Measurements from ENCODE around the gene TXNDC11. TPM values are rescaled to one million over a fixed set of nuclear protein-coding genes. Genes with fewer than 3 reads are reported as not detected.

Gene TXNDC11
- total and polyA plus RNA-seq, 9 of the 15 experiments (the other 6 are each of a cell fraction or from before 2014, with no cell fraction given) = 0.66 to 32.6 (median 26.2) TPM

GRCh38 chr16:11685844-11686618, 56.6 kb downstream of the TXNDC11 start:
- Histone ChIP-seq H3K9me1 (ENCODE audit: control insufficient read depth, insufficient read depth, low read length) (no peaks in the 10 kb centered on the region), H3K4me1 (replicated peaks in 1 of 2; ENCODE audit: control insufficient read depth in 2 of 2, insufficient read depth in 2 of 2, low read length in 2 of 2) (peaks cover 0 to 9% of the 10 kb centered on the region in 2 experiments; a peak in 1 of 5 replicates), H2AFZ (ENCODE audit: low read depth, low read length) (no peak overlapping the region), H3K79me2 (ENCODE audit: control insufficient read depth, insufficient read depth, low read length) (no peaks in the 10 kb centered on the region; the same call in 2 of the 3 replicates), H3K27ac (ENCODE audit: extremely low read depth, low read depth, low read length) (no peak overlapping the region), H3K9me3 (replicated peaks; ENCODE audit: control insufficient read depth, insufficient read depth, low read depth, low read length) (no peaks in the 10 kb centered on the region), H4K20me1 (replicated peaks; ENCODE audit: control insufficient read depth, insufficient read depth, low read length) (no peaks in the 10 kb centered on the region), H3K36me3 (ENCODE audit: control insufficient read depth, insufficient read depth, low read length) (peaks cover 93% of the 10 kb centered on the region), H3K4me3 (no peak overlapping the region), H3K9ac (ENCODE audit: insufficient read depth in 1 of 2, low read depth in 2 of 2, low read length in 2 of 2) (no peak overlapping the region), H3K27me3 (ENCODE audit: control insufficient read depth in 2 of 2, insufficient read depth in 2 of 2, low read length in 2 of 2) (no peaks in the 10 kb centered on the region), H3K4me2 (ENCODE audit: insufficient read depth, low read length) (no peak overlapping the region)
- no peak for DNase-seq (ENCODE audit: extremely low read depth in 1 of 4, low spot score in 3 of 4)
- FAIRE-seq = no peak
- in situ Hi-C loops (cut with MboI) (no loop called here), intact Hi-C loops (cut with micrococcal nuclease) (no loop called here)
- ATAC-seq = no peak
- CTCF ChIA-PET (ENCODE audit: low intra/inter-chr PET ratio) = no interaction called here
- WGBS (ENCODE audit: insufficient coverage, low coverage, missing lambda C conversion rate) = 86% methylated on average over 9 of the region's 9 CpGs
- TF ChIP-seq SRSF1 (IDR thresholded peaks at IDR 0.05; ENCODE audit: low read depth, low read length) (no peak), PTTG1 (tag; IDR thresholded peaks at IDR 0.05; ENCODE audit: low read depth) (no peak), HDAC1 (IDR thresholded peaks at IDR 0.05) (no peak), SMAD1 (IDR thresholded peaks at IDR 0.05; ENCODE audit: low read depth, low read length, partially characterized antibody) (no peak), ZNF780A (CRISPR knock-in tag; IDR thresholded peaks at IDR 0.05) (no peak), STAG1 (CRISPR knock-in tag; IDR thresholded peaks at IDR 0.05; ENCODE audit: borderline replicate concordance) (no peak), SMARCE1 (IDR thresholded peaks at IDR 0.05) (no peak), ZNF212 (CRISPR knock-in tag; IDR thresholded peaks at IDR 0.05) (no peak), SMARCC2 (IDR thresholded peaks at IDR 0.05; ENCODE audit: low read depth) (no peak), ZNF644 (tag; IDR thresholded peaks at IDR 0.05; ENCODE audit: low read depth) (no peak), MTF1 (CRISPR knock-in tag; IDR thresholded peaks at IDR 0.05; ENCODE audit: borderline replicate concordance) (no peak), TGIF2 (CRISPR knock-in tag; IDR thresholded peaks at IDR 0.05) (no peak), NFXL1 (CRISPR knock-in tag; IDR thresholded peaks at IDR 0.05) (no peak), KHSRP (IDR thresholded peaks at IDR 0.05) (no peak), ZNF668 (CRISPR knock-in tag; IDR thresholded peaks at IDR 0.05) (no peak)
- TF ChIP-seq, protein P1, sequence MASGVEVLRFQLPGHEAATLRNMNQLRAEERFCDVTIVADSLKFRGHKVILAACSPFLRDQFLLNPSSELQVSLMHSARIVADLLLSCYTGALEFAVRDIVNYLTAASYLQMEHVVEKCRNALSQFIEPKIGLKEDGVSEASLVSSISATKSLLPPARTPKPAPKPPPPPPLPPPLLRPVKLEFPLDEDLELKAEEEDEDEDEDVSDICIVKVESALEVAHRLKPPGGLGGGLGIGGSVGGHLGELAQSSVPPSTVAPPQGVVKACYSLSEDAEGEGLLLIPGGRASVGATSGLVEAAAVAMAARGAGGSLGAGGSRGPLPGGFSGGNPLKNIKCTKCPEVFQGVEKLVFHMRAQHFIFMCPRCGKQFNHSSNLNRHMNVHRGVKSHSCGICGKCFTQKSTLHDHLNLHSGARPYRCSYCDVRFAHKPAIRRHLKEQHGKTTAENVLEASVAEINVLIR (CRISPR knock-in tag; IDR thresholded peaks at IDR 0.05) = no peak
- TF ChIP-seq, protein P2, sequence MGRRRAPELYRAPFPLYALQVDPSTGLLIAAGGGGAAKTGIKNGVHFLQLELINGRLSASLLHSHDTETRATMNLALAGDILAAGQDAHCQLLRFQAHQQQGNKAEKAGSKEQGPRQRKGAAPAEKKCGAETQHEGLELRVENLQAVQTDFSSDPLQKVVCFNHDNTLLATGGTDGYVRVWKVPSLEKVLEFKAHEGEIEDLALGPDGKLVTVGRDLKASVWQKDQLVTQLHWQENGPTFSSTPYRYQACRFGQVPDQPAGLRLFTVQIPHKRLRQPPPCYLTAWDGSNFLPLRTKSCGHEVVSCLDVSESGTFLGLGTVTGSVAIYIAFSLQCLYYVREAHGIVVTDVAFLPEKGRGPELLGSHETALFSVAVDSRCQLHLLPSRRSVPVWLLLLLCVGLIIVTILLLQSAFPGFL (CRISPR knock-in tag; IDR thresholded peaks at IDR 0.05) = no peak
- BruUV-seq (replicated peaks) = no TSS peak
- POLR2A ChIA-PET = interaction anchor here (0.7 to 1.1 kb wide), 2 partner anchors 16 to 39 kb away, joined by 3 read pairs; no protein-coding TSS in a partner anchor
